ENCODE data around the gene NSA2.

NSA2 gene

GRCh38 chr5:74761241-74761640 is 5.8 kb upstream of the NSA2 start:
- POLR2A ChIA-PET, result no interaction called here
- H3K4me3 ChIP-seq (ENCODE audit: low read depth, low read length), result no peak overlapping the region

GRCh38 chr5:74762599-74762998 is 4.5 kb upstream of the NSA2 start:
- Histone ChIP-seq H3K4me3 (ENCODE audit: low read depth, low read length) (no peak overlapping the region), H3K27ac (ENCODE audit: extremely low read depth, low read depth, low read length) (no peak overlapping the region), H3K9me3 (ENCODE audit: control insufficient read depth, insufficient read depth, low read depth, low read length) (no peaks in the 10 kb centered on the region), H3K36me3 (ENCODE audit: control insufficient read depth in 2 of 2, insufficient read depth in 1 of 2, low read length in 2 of 2) (peaks cover 34 to 57% of the 10 kb centered on the region in 2 experiments), H3K4me1 (ENCODE audit: control insufficient read depth, insufficient read depth, low read length) (no peaks in the 10 kb centered on the region)
- TF ChIP-seq PRDM1 (tag by site-specific recombination; IDR thresholded peaks at IDR 0.05) (0 out of 2 replicates have a peak, but pooled peaks have one; percentile 21), SALL2 (tag by site-specific recombination; IDR thresholded peaks at IDR 0.05; ENCODE audit: borderline replicate concordance) (no peak), ZNF660 (tag by site-specific recombination; IDR thresholded peaks at IDR 0.05) (0 out of 2 replicates have a peak, but pooled peaks have one; percentile 22), KLF17 (tag by site-specific recombination; IDR thresholded peaks at IDR 0.05) (no peak), ZBTB17 (tag by site-specific recombination; IDR thresholded peaks at IDR 0.05) (0 out of 2 replicates have a peak, but pooled peaks have one; percentile 21), PRDM10 (tag by site-specific recombination; IDR thresholded peaks at IDR 0.05) (0 out of 2 replicates have a peak, but pooled peaks have one; percentile 8), ZNF692 (tag by site-specific recombination; IDR thresholded peaks at IDR 0.05) (peak; percentile 99), SP7 (tag by site-specific recombination; IDR thresholded peaks at IDR 0.05) (peak; percentile 72), KLF10 (tag by site-specific recombination; IDR thresholded peaks at IDR 0.05) (no peak), HIC1 (tag by site-specific recombination; IDR thresholded peaks at IDR 0.05) (0 out of 2 replicates have a peak, but pooled peaks have one; percentile 33), ZNF629 (tag by site-specific recombination; IDR thresholded peaks at IDR 0.05) (peak; percentile 34; the same call in 1 of the 2 replicates), ZSCAN4 (tag by site-specific recombination; IDR thresholded peaks at IDR 0.05) (0 out of 2 replicates have a peak, but pooled peaks have one; percentile 21), ZFP69B (tag by site-specific recombination; IDR thresholded peaks at IDR 0.05) (peak; percentile 95), TSHZ1 (tag by site-specific recombination; IDR thresholded peaks at IDR 0.05; ENCODE audit: borderline replicate concordance) (no peak), MEIS1 (CRISPR knock-in tag; IDR thresholded peaks at IDR 0.05; ENCODE audit: borderline replicate concordance) (no peak), TRIM28 (IDR thresholded peaks at IDR 0.05; ENCODE audit: borderline replicate concordance, low read length) (no peak)
- ChIA-PET POLR2A (no interaction called here), CTCF (interaction anchor here (1.2 kb wide), 2 partner anchors 12 to 77 kb away, joined by 3 read pairs; no protein-coding TSS in a partner anchor)

More at GRCh38 chr5:74761241-74761640, 5.8 kb upstream of the NSA2 start:
- peaks cover 46 to 69% of the 10 kb centered on the region in 2 experiments for H3K36me3 ChIP-seq (ENCODE audit: control insufficient read depth in 2 of 2, insufficient read depth in 1 of 2, low read length in 2 of 2)
- no peak overlapping the region for H3K27ac ChIP-seq (ENCODE audit: extremely low read depth, low read depth, low read length)
- CTCF ChIA-PET, result interaction anchor here (0.8 to 1.2 kb wide), 3 partner anchors 11 to 174 kb away, joined by 3 read pairs; no protein-coding TSS in a partner anchor
- H3K9me3 ChIP-seq (ENCODE audit: control insufficient read depth, insufficient read depth, low read depth, low read length), result no peaks in the 10 kb centered on the region
- TF ChIP-seq MYNN (tag by site-specific recombination; IDR thresholded peaks at IDR 0.05; ENCODE audit: borderline replicate concordance) (no peak), ZNF521 (tag by site-specific recombination; IDR thresholded peaks at IDR 0.05) (no peak), ZNF214 (tag by site-specific recombination; IDR thresholded peaks at IDR 0.05; ENCODE audit: borderline replicate concordance) (no peak)
- no peaks in the 10 kb centered on the region for H3K4me1 ChIP-seq (ENCODE audit: control insufficient read depth, insufficient read depth, low read length)
